Esophagus squamous epithelium (tissue), 5 donors: ENCODE results near the gene TMEM87B. TPM values are rescaled to one million over a fixed set of nuclear protein-coding genes. Genes with fewer than 3 reads are reported as not detected.
"Not testable (repeated sequence)": the region's sequence is repeated elsewhere in the genome, so short reads cannot be mapped to it uniquely, and the experiment has no call there.

ENCODE experiments used
- DNase-seq: peaks from one replicate; lab custom pipeline; 2025; lab: John Stamatoyannopoulos, UW
- H3K27ac ChIP-seq, 4 donors: fragments of 200-600 bp; sonication (generic); one replicate each; pipeline ENCODE4 v1.5.1; 2016 to 2019; ENCODE audit warnings: mild to moderate bottlenecking in 1 of 4
- H3K27me3 ChIP-seq, 4 donors: fragments of 200-600 bp; sonication (generic); 1 replicate in 3 of 4; 2 replicates in 1 of 4; pipeline versions ENCODE4 v1.5.1 to v1.6.0; 2017 to 2021; ENCODE audit warnings: antibody characterized with exemption in 1 of 4
- H3K36me3 ChIP-seq, 3 donors: fragments of 200-600 bp; sonication (generic); one replicate each; pipeline ENCODE4 v1.5.1; 2016 to 2019
- H3K4me1 ChIP-seq, 3 donors: fragments of 200-600 bp; sonication (generic); one replicate each; pipeline ENCODE4 v1.5.1; 2017 to 2019
- H3K4me3 ChIP-seq, 4 donors: fragments of 200-600 bp; sonication (generic); 1 replicate in 3 of 4; 2 replicates in 1 of 4; pipeline ENCODE4 v1.5.1; 2016 to 2019; ENCODE audit warnings: mild to moderate bottlenecking in 2 of 4, moderate library complexity in 1 of 4
- H3K9me3 ChIP-seq, 3 donors: fragments of 200-600 bp; sonication (generic); one replicate each; pipeline ENCODE4 v1.5.1; 2016 to 2019
- POLR2A ChIP-seq, 4 donors: fragments of 450-650 bp; IDR thresholded peaks; one replicate each; pipeline ENCODE4 v1.6.1; 2017; ENCODE audit warnings: antibody characterized with exemption in 4 of 4, mild to moderate bottlenecking in 4 of 4, moderate library complexity in 3 of 4
- WGBS, 2 donors: methylation state at CpG; one replicate each; pipeline ENCODE4 v1.1.5; 2018; 5-methylcytosine and 5-hydroxymethylcytosine counted together
- intact Hi-C: fragments of 100-400 bp; cut with DNase I; formaldehyde crosslinking; loops from one replicate; pipeline ENCODE4 v1.15.0; 2022
- total RNA-seq, 4 donors: library from RNA; depleted of rRNA; stranded (reverse); fragments of >200 nt; gene quantifications; one replicate each; pipeline ENCODE4 v1.1.0, GENCODE V29; 2016
- TF ChIP-seq, protein P1 (sequence below), 6 experiments: fragments of 450-650 bp in 4 of 6; fragments of 200-600 bp in 2 of 6; sonication (generic) in 2 of 6; IDR thresholded peaks; one replicate each; pipeline ENCODE4 v1.5.1; 2016 to 2019; ENCODE audit warnings: antibody characterized with exemption in 6 of 6, mild to moderate bottlenecking in 4 of 6, moderate library complexity in 4 of 6
- donor health status: DM: yes; HTN: yes; CAD: no.

TMEM87B gene
- total RNA-seq, 4 donors from 2014 or later, result 17.7 to 30.0 (median 23.6) TPM

DNA sequence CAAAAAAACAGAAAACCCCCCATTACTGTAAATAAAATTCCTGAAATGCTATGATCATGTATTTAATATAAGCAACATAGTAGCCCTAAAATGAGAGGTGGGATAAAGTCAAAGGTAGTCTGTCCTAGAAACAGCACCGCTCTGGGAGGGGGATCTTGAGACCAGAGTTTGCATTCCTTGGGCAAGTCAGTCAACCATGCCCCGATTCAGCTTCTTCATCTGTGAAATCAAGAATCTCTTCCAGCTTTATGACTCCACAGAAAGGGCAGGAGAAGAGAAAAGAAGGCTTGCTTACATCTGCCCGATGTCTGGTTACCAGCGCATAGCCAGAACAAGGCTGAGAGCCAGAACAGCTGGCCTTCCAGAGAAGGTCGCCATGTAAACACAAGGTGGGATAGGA, 81.0 kb downstream of the TMEM87B start:
- no peak overlapping the region for H3K27ac ChIP-seq
- H3K36me3 ChIP-seq, result no peaks in the 10 kb centered on the region
- peaks cover 0 to 14% (median 0%) of the 10 kb centered on the region in 4 donors for H3K27me3 ChIP-seq
- TF ChIP-seq, protein P1, sequence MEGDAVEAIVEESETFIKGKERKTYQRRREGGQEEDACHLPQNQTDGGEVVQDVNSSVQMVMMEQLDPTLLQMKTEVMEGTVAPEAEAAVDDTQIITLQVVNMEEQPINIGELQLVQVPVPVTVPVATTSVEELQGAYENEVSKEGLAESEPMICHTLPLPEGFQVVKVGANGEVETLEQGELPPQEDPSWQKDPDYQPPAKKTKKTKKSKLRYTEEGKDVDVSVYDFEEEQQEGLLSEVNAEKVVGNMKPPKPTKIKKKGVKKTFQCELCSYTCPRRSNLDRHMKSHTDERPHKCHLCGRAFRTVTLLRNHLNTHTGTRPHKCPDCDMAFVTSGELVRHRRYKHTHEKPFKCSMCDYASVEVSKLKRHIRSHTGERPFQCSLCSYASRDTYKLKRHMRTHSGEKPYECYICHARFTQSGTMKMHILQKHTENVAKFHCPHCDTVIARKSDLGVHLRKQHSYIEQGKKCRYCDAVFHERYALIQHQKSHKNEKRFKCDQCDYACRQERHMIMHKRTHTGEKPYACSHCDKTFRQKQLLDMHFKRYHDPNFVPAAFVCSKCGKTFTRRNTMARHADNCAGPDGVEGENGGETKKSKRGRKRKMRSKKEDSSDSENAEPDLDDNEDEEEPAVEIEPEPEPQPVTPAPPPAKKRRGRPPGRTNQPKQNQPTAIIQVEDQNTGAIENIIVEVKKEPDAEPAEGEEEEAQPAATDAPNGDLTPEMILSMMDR (IDR thresholded peaks at IDR 0.05), result no peak
- TF ChIP-seq POLR2A (IDR thresholded peaks at IDR 0.05), result no peak
- H3K4me1 ChIP-seq, result peaks cover 4 to 16% (median 7%) of the 10 kb centered on the region in 3 donors
- H3K4me3 ChIP-seq, result no peak overlapping the region
- intact Hi-C loops, result no loop called here
- 91 to 94% methylated on average over 5 of the region's 5 CpGs for WGBS, 2 donors
- no peak for DNase-seq
- H3K9me3 ChIP-seq, result no peaks in the 10 kb centered on the region

DNA sequence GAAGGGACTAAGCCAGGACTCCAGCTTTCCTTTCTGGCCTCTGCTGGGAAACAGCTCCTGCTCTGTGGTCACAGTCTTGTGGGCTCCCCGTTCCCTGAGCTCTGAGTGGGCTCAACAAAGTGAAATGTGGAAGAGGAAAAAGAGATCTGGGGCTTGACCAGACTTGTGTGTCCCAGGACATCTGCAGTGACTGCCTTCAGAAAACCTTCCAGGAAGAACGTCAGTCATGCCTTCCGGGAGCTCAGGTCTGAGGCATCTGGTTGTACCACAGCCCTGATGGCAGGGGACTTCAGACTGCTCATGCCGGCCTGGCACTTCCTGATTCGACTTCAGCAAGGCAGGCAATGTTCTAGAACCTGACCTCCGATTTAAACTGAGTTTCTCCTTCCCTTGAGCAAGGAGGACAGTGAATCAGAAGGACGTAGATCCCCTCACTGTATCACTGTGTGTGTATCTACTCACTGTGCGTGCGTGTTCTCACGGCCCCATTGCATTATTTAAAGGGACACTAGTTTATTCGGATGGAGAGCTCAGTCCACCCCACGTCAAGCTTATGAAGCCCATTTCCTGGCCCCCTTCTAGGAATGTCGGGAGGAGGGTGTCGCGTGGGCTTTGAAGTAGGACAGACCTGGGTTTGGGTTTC, 82.6 kb downstream of the TMEM87B start:
- no peak for TF ChIP-seq POLR2A (IDR thresholded peaks at IDR 0.05)
- TF ChIP-seq, protein P1 (IDR thresholded peaks at IDR 0.05), result no peak
- DNase-seq, result no peak
- peaks cover 4 to 16% (median 7%) of the 10 kb centered on the region in 3 donors for H3K4me1 ChIP-seq
- H3K4me3 ChIP-seq, result peak overlapping the region; percentile 44 to 80 (median 57)
- 5 to 16% methylated on average over 4 to 7 of the region's 15 CpGs for WGBS, 2 donors
- no peaks in the 10 kb centered on the region for H3K9me3 ChIP-seq
- peak overlapping the region in 3 of 4 donors; percentile 31 to 59 (median 46) for H3K27ac ChIP-seq
- H3K36me3 ChIP-seq, result no peaks in the 10 kb centered on the region
- H3K27me3 ChIP-seq, result peaks cover 0 to 14% (median 0%) of the 10 kb centered on the region in 4 donors
- intact Hi-C loops, result no loop called here

DNA sequence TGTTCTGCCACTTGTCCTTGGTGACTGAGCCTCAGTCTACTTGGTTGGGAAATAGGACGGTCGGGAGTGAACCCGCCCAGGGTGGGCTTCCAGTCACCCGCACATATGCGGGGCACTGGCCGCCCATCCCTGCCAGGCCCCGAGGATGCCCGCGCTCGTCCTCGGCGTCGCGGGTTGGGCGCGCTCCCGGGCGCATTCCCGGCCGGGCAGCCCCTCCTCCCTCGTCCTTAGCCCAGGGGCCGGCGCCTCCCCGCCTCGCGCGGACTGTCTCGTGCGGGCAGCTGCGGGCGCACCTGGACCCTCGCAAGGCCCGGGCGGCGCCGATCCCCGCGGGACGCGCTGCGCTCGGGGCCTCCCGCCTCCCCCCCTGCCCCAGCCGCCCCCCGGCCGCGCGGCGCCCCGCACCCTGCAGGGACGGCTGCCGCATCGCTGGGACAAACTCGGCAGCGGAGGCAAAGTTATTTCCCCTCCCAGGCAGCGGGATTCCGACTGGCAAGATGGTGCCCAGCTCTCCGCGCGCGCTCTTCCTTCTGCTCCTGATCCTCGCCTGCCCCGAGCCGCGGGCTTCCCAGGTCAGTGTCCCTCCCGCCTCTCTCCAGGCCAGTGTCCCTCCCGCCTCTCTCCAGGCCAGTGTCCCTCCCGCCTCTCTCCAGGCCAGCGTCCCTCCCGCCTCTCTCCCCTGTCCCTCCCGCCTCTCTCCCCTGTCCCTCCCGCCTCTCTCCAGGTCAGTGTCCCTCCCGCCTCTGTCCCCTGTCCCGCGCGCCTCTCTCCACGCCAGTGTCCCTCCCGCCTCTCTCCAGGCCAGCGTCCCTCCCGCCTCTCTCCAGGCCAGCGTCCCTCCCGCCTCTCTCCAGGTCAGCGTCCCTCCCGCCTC, 83.3 kb downstream of the TMEM87B start, which contains the start of gene FBLN7:
TSS of gene FBLN7 (plus strand) at position 227 of the 874 bp plus-strand sequence. CDS start at position 498, 271 bp downstream.
- Histone ChIP-seq H3K4me3 (peak within 1 kb of the TSS; percentile 44 to 80 (median 57)), H3K9me3 (no peaks in the 10 kb centered on the region), H3K27ac (peak within 1 kb of the TSS; percentile 25 to 59 (median 38)), H3K27me3 (peaks cover 0 to 14% (median 0%) of the 10 kb centered on the region in 4 donors), H3K4me1 (peaks cover 4 to 16% (median 7%) of the 10 kb centered on the region in 3 donors), H3K36me3 (no peaks in the 10 kb centered on the region)
- DNase-seq, result no peak
- TF ChIP-seq, protein P1 (IDR thresholded peaks at IDR 0.05), result no peak
- no peak for TF ChIP-seq POLR2A (IDR thresholded peaks at IDR 0.05)
- intact Hi-C loops, result no loop called here
- WGBS, 2 donors, result 0 to 3% methylated on average over 18 of the region's 84 CpGs

- H3K9me3 ChIP-seq, DNase-seq, intact Hi-C loops, H3K36me3 ChIP-seq, H3K27ac ChIP-seq: not testable (repeated sequence)
- WGBS, 2 donors, result 13 to 31% methylated on average over 3 to 12 of the region's 32 CpGs
- H3K4me3 ChIP-seq, result peak overlapping the region in 2 of 4 donors; percentile 65 to 80
- peaks cover 0 to 14% (median 0%) of the 10 kb centered on the region in 4 donors for H3K27me3 ChIP-seq
- H3K4me1 ChIP-seq, result peaks cover 4 to 16% (median 7%) of the 10 kb centered on the region in 3 donors
These were observed 84.1 kb downstream of the TMEM87B start for GRCh38 chr2:112139033-112139614.

DNA sequence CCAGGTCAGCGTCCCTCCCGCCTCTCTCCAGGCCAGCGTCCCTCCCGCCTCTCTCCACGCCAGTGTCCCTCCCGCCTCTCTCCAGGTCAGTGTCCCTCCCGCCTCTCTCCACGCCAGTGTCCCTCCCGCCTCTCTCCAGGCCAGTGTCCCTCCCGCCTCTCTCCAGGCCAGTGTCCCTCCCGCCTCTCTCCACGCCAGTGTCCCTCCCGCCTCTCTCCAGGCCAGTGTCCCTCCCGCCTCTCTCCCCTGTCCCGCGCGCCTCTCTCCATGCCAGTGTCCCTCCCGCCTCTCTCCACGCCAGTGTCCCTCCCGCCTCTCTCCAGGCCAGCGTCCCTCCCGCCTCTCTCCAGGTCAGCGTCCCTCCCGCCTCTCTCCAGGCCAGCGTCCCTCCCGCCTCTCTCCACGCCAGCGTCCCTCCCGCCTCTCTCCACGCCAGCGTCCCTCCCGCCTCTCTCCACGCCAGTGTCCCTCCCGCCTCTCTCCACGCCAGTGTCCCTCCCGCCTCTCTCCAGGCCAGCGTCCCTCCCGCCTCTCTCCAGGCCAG, 84.7 kb downstream of the TMEM87B start:
- H3K27ac ChIP-seq, intact Hi-C loops: not testable (repeated sequence)
- peak overlapping the region in 3 of 4 donors; percentile 11 to 26 (median 12) for H3K4me3 ChIP-seq

More for the DNA sequence above, 84.7 kb downstream of the TMEM87B start:
- H3K4me1 ChIP-seq, result peaks cover 4 to 16% (median 7%) of the 10 kb centered on the region in 3 donors
- H3K36me3 ChIP-seq, H3K9me3 ChIP-seq, DNase-seq: not testable (repeated sequence)
- peaks cover 0 to 14% (median 0%) of the 10 kb centered on the region in 4 donors for H3K27me3 ChIP-seq
- WGBS, 2 donors, result 11 to 25% methylated on average over 30 to 35 of the region's 38 CpGs
